Liver (tissue), 9 donors: ENCODE data around the gene ANO7. TPM values are rescaled to one million over a fixed set of nuclear protein-coding genes. Genes with fewer than 3 reads are reported as not detected.
A peak's percentile ranks its signal among the peaks of the same experiment; 100 is the strongest.

Experiments used
- DNase-seq: peaks from one replicate; pipeline ENCODE4 v3.0.0-alpha.2; 2017; ENCODE audit warnings: low spot score
- H3K27ac ChIP-seq, 2 donors: one replicate each; pipeline ENCODE4 v1.7.0; 2013; ENCODE audit warnings: inconsistent platforms in 2 of 2, low read length in 2 of 2, control low read depth in 1 of 2, low read depth in 1 of 2, mild to moderate bottlenecking in 1 of 2
- H3K27me3 ChIP-seq, 4 donors: one replicate each; pipeline versions ENCODE4 v1.6.1 to v1.7.0; 2013; ENCODE audit warnings: low read length in 3 of 4, inconsistent platforms in 1 of 4, mild to moderate bottlenecking in 1 of 4, moderate library complexity in 1 of 4; ENCODE audit not compliant: control insufficient read depth in 4 of 4, insufficient read depth in 4 of 4
- H3K36me3 ChIP-seq, 4 donors: one replicate each; pipeline versions ENCODE4 v1.6.1 to v1.7.0; 2013; ENCODE audit warnings: low read length in 3 of 4, mild to moderate bottlenecking in 3 of 4, low read depth in 1 of 4, moderate library complexity in 1 of 4; ENCODE audit not compliant: control insufficient read depth in 4 of 4, insufficient read depth in 3 of 4
- H3K4me1 ChIP-seq, 4 donors: one replicate each; pipeline versions ENCODE4 v1.6.1 to v1.7.0; 2013; ENCODE audit warnings: low read length in 3 of 4, mild to moderate bottlenecking in 3 of 4, moderate library complexity in 1 of 4; ENCODE audit not compliant: control insufficient read depth in 4 of 4, insufficient read depth in 4 of 4
- H3K4me3 ChIP-seq, 3 donors: one replicate each; pipeline versions ENCODE4 v1.6.1 to v1.7.0; 2013; ENCODE audit warnings: low read length in 3 of 3, control low read depth in 1 of 3, low read depth in 1 of 3, mild to moderate bottlenecking in 1 of 3
- H3K9ac ChIP-seq, 2 donors: one replicate each; pipeline ENCODE4 v1.7.0; 2013; ENCODE audit warnings: low read length in 2 of 2, mild to moderate bottlenecking in 2 of 2, moderate library complexity in 2 of 2, control low read depth in 1 of 2, low read depth in 1 of 2
- H3K9me3 ChIP-seq, 4 donors: one replicate each; pipeline versions ENCODE4 v1.6.1 to v1.7.0; 2013; ENCODE audit warnings: low read length in 3 of 4; ENCODE audit not compliant: control insufficient read depth in 4 of 4
- ATF3 ChIP-seq: IDR thresholded peaks from 2 replicates; pipeline ENCODE4 v1.6.1; 2016; ENCODE audit warnings: antibody characterized with exemption
- CTCF ChIP-seq: fragments of 150-350 bp; IDR thresholded peaks from 2 replicates; pipeline ENCODE4 v1.5.1; 2017; ENCODE audit warnings: improper control_type of control experiment, low read depth, low read length; ENCODE audit not compliant: missing input control
- FOXA1 ChIP-seq: IDR thresholded peaks from 2 replicates; pipeline ENCODE4 v1.6.1; 2016; ENCODE audit warnings: antibody characterized with exemption
- FOXA2 ChIP-seq: IDR thresholded peaks from 2 replicates; pipeline ENCODE4 v1.6.1; 2016; ENCODE audit warnings: antibody characterized with exemption
- MAX ChIP-seq: IDR thresholded peaks from 2 replicates; pipeline ENCODE4 v1.6.1; 2016; ENCODE audit warnings: antibody characterized with exemption
- NR2F2 ChIP-seq: IDR thresholded peaks from 2 replicates; pipeline ENCODE4 v1.6.1; 2016; ENCODE audit warnings: antibody characterized with exemption
- RAD21 ChIP-seq, 2 donors: IDR thresholded peaks; 2 replicates each; pipeline ENCODE4 v1.6.1; 2016; ENCODE audit warnings: antibody characterized with exemption in 2 of 2, mild to moderate bottlenecking in 2 of 2
- RXRA ChIP-seq, 2 donors: IDR thresholded peaks; 2 replicates each; pipeline ENCODE4 v1.6.1; 2017 to 2018; ENCODE audit warnings: antibody characterized with exemption in 2 of 2, mild to moderate bottlenecking in 1 of 2
- TAF1 ChIP-seq: conservative IDR thresholded peaks from 2 replicates; pipeline ENCODE4 v1.6.1; 2016; ENCODE audit warnings: antibody characterized with exemption, mild to moderate bottlenecking
- ZBTB33 ChIP-seq: IDR thresholded peaks from 2 replicates; pipeline ENCODE4 v1.6.1; 2016; ENCODE audit warnings: antibody characterized with exemption
- WGBS: extraction: QIAGEN DNeasy Blood & Tissue Kit; methylation state at CpG from one replicate; pipeline ENCODE4 v1.1.7; 2013; 5-methylcytosine and 5-hydroxymethylcytosine counted together
- polyA plus RNA-seq, 2 donors: library from polyadenylated mRNA; stranded (reverse) in 1 of 2; unstranded in 1 of 2; fragments of 200-250 nt in 1 of 2; fragments of >200 nt in 1 of 2; fragmentation: Nextera tagmentation in 1 of 2; extraction: Ambion mirVana in 1 of 2; gene quantifications; one replicate each; pipeline versions ENCODE4 v1.2.1 to v1.2.3, GENCODE V29; 2013 to 2015
- total RNA-seq, 2 donors: library from RNA; depleted of rRNA; stranded (reverse); fragments of >200 nt; gene quantifications; one replicate each; pipeline ENCODE4 v1.2.3, GENCODE V29; 2014
- TF ChIP-seq, protein P1 (sequence below): IDR thresholded peaks from 2 replicates; pipeline ENCODE4 v1.6.1; 2016; ENCODE audit warnings: antibody characterized with exemption, mild to moderate bottlenecking
- donor health status: healthy.
- donor health status: healthy.
- donor health status: healthy.
- donor health status: healthy.
- donor health status: healthy.

The ANO7 gene
- total and polyA plus RNA-seq, 4 donors, result 0.25 to 0.70 (median 0.45) TPM

- Histone ChIP-seq H3K36me3 (peaks cover 0 to 5% (median 3%) of the 10 kb centered on the region in 4 donors), H3K27me3 (no peaks in the 10 kb centered on the region), H3K27ac (peak overlapping the region; percentile 55 to 64), H3K4me3 (peak overlapping the region; percentile 66 to 98 (median 83)), H3K9me3 (no peaks in the 10 kb centered on the region), H3K4me1 (peaks cover 3 to 26% (median 19%) of the 10 kb centered on the region in 4 donors), H3K9ac (peak overlapping the region in 1 of 2 donors; percentile 10)
- WGBS, result 13% methylated on average over 37 of the region's 37 CpGs
- no peak for TF ChIP-seq ATF3
- no peak for DNase-seq
Observed at GRCh38 chr2:241150660-241151530, 37.6 kb upstream of the ANO7 start.

DNA sequence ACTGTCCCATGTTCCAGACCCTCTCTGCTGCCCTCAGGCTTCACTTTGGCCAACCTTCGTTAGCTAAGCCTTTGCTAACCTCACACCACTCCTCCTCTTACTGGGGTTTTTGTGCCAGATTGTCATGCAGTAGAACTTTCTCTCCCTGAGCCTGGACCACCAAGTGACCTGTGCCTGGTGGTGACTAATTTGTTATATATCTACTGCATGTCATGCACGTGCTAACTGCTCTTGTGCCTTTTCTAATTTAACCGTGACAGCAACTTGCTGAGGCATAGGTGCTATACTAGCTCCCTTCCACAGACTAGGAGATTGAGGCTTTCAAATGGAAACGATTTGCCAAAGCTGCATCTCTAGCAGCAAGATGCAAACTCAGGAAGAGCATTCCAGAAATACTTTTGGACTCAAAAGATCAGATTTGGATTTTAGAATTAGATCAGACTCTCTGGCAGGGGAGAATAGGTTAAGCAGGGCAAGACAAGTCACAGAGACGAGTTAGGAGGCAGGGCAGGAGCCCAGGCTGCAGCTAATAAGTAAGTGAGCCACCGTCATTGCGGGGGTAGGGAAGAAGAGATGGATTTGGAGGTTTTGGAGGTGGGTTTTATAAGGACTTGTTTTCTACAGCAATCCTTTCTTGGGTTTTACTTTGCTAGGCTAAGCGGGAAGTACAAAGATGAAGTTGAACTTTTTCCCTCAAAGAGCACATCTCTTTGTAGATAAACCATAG is 36.4 kb upstream of the ANO7 start:
- TF ChIP-seq RAD21 (IDR thresholded peaks at IDR 0.05) (no peak), ATF3 (no peak), TAF1 (no peak), RXRA (IDR thresholded peaks at IDR 0.05) (no peak), ZBTB33 (no peak), NR2F2 (no peak), CTCF (no peak), MAX (no peak), FOXA2 (no peak), FOXA1 (no peak)
- TF ChIP-seq, protein P1, sequence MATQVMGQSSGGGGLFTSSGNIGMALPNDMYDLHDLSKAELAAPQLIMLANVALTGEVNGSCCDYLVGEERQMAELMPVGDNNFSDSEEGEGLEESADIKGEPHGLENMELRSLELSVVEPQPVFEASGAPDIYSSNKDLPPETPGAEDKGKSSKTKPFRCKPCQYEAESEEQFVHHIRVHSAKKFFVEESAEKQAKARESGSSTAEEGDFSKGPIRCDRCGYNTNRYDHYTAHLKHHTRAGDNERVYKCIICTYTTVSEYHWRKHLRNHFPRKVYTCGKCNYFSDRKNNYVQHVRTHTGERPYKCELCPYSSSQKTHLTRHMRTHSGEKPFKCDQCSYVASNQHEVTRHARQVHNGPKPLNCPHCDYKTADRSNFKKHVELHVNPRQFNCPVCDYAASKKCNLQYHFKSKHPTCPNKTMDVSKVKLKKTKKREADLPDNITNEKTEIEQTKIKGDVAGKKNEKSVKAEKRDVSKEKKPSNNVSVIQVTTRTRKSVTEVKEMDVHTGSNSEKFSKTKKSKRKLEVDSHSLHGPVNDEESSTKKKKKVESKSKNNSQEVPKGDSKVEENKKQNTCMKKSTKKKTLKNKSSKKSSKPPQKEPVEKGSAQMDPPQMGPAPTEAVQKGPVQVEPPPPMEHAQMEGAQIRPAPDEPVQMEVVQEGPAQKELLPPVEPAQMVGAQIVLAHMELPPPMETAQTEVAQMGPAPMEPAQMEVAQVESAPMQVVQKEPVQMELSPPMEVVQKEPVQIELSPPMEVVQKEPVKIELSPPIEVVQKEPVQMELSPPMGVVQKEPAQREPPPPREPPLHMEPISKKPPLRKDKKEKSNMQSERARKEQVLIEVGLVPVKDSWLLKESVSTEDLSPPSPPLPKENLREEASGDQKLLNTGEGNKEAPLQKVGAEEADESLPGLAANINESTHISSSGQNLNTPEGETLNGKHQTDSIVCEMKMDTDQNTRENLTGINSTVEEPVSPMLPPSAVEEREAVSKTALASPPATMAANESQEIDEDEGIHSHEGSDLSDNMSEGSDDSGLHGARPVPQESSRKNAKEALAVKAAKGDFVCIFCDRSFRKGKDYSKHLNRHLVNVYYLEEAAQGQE, result no peak
- no peak overlapping the region for H3K27ac ChIP-seq
- peaks cover 3 to 26% (median 19%) of the 10 kb centered on the region in 4 donors for H3K4me1 ChIP-seq
- DNase-seq, result no peak
- H3K4me3 ChIP-seq, result no peak overlapping the region
- no peak overlapping the region for H3K9ac ChIP-seq
- WGBS, result 84% methylated on average over 8 of the region's 8 CpGs
- H3K27me3 ChIP-seq, result no peaks in the 10 kb centered on the region
- H3K9me3 ChIP-seq, result no peaks in the 10 kb centered on the region
- peaks cover 0 to 8% (median 5%) of the 10 kb centered on the region in 4 donors for H3K36me3 ChIP-seq
